ENCODE results near the gene ZPR1.

The ZPR1 gene

GRCh38 chr11:116796548-116796947 is 8.7 kb upstream of the ZPR1 start:
- no peaks in the 10 kb centered on the region for H4K20me1 ChIP-seq (ENCODE audit: low read depth, low read length)
- H2AFZ ChIP-seq (ENCODE audit: low read depth, low read length, severe bottlenecking) = no peak overlapping the region
- no peaks in the 10 kb centered on the region for H3K9me3 ChIP-seq (ENCODE audit: insufficient read depth, low read length)
- no peak overlapping the region for H3K27ac ChIP-seq (ENCODE audit: low read depth, low read length)
- H3K9me2 ChIP-seq (replicated peaks; ENCODE audit: insufficient read depth, low read length) = no peaks in the 10 kb centered on the region
- no peaks in the 10 kb centered on the region for H3K27me3 ChIP-seq (ENCODE audit: low read length)
- no peak overlapping the region for H3K4me2 ChIP-seq (ENCODE audit: low read depth, low read length, poor library complexity, severe bottlenecking)
- H3K36me3 ChIP-seq (ENCODE audit: low read length) = no peaks in the 10 kb centered on the region
- no peaks in the 10 kb centered on the region for H3K79me2 ChIP-seq (ENCODE audit: insufficient read depth, low read length)
- H3K9ac ChIP-seq (ENCODE audit: low read length) = no peak overlapping the region
- TF ChIP-seq EZH2phosphoT487 (conservative IDR thresholded peaks at IDR 0.05; ENCODE audit: low read length) = no peak
- TF ChIP-seq CTCF (IDR thresholded peaks at IDR 0.05; ENCODE audit: insufficient read depth, low read length, poor library complexity, severe bottlenecking) = no peak
- no peaks in the 10 kb centered on the region for H3F3A ChIP-seq (ENCODE audit: insufficient read depth)
- no peak overlapping the region for H3K4me3 ChIP-seq (ENCODE audit: insufficient read depth, low read length, poor library complexity, severe bottlenecking)

DNA sequence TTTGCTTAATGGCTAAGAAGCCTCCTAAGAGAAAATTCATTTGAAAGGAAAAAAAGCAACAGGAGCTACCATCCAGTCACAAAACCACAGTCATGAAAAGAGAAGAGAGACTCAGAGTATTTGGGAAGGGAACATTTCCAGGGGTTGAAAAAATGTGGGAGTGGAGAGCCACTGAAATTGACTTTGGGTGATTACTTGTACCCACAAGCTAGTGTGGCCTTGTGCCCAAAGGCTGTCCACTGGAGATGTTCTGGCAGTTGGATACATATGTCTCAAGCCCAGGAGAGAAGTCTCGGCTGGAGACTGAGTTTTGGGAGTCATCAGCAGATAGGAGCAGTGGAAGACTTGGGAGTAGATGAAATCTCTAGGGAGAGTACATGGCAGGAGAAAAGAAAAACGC is 7.0 kb upstream of the ZPR1 start:
- Histone ChIP-seq H2AFZ (ENCODE audit: low read depth, low read length, severe bottlenecking) (no peak overlapping the region), H3K36me3 (ENCODE audit: low read length) (no peaks in the 10 kb centered on the region), H3K79me2 (ENCODE audit: insufficient read depth, low read length) (no peaks in the 10 kb centered on the region), H3K4me2 (ENCODE audit: low read depth, low read length, poor library complexity, severe bottlenecking) (no peak overlapping the region), H3K9me3 (ENCODE audit: insufficient read depth, low read length) (no peaks in the 10 kb centered on the region), H3K27me3 (ENCODE audit: low read length) (no peaks in the 10 kb centered on the region), H3K4me3 (ENCODE audit: insufficient read depth, low read length, poor library complexity, severe bottlenecking) (no peak overlapping the region), H3K27ac (ENCODE audit: low read depth, low read length) (no peak overlapping the region), H4K20me1 (ENCODE audit: low read depth, low read length) (no peaks in the 10 kb centered on the region), H3F3A (ENCODE audit: insufficient read depth) (no peaks in the 10 kb centered on the region), H3K9me2 (replicated peaks; ENCODE audit: insufficient read depth, low read length) (no peaks in the 10 kb centered on the region), H3K9ac (ENCODE audit: low read length) (no peak overlapping the region)
- no peak for TF ChIP-seq EZH2phosphoT487 (conservative IDR thresholded peaks at IDR 0.05; ENCODE audit: low read length)
- no peak for TF ChIP-seq CTCF (IDR thresholded peaks at IDR 0.05; ENCODE audit: insufficient read depth, low read length, poor library complexity, severe bottlenecking)

GRCh38 chr11:116793772-116794097 is 5.9 kb upstream of the ZPR1 start:
- H3K79me2 ChIP-seq (ENCODE audit: insufficient read depth, low read length) = no peaks in the 10 kb centered on the region
- no peaks in the 10 kb centered on the region for H3K36me3 ChIP-seq (ENCODE audit: low read length)
- no peak overlapping the region for H3K27ac ChIP-seq (ENCODE audit: low read depth, low read length)
- H3K9ac ChIP-seq (ENCODE audit: low read length) = no peak overlapping the region
- TF ChIP-seq EZH2phosphoT487 (conservative IDR thresholded peaks at IDR 0.05; ENCODE audit: low read length) = no peak
- no peak for TF ChIP-seq CTCF (IDR thresholded peaks at IDR 0.05; ENCODE audit: insufficient read depth, low read length, poor library complexity, severe bottlenecking)
- H2AFZ ChIP-seq (ENCODE audit: low read depth, low read length, severe bottlenecking) = no peak overlapping the region
- no peaks in the 10 kb centered on the region for H4K20me1 ChIP-seq (ENCODE audit: low read depth, low read length)
- H3K9me3 ChIP-seq (ENCODE audit: insufficient read depth, low read length) = no peaks in the 10 kb centered on the region
- no peaks in the 10 kb centered on the region for H3F3A ChIP-seq (ENCODE audit: insufficient read depth)
- H3K9me2 ChIP-seq (replicated peaks; ENCODE audit: insufficient read depth, low read length) = no peaks in the 10 kb centered on the region
- no peaks in the 10 kb centered on the region for H3K27me3 ChIP-seq (ENCODE audit: low read length)
- H3K4me3 ChIP-seq (ENCODE audit: insufficient read depth, low read length, poor library complexity, severe bottlenecking) = no peak overlapping the region
- no peak overlapping the region for H3K4me2 ChIP-seq (ENCODE audit: low read depth, low read length, poor library complexity, severe bottlenecking)

All from SU-DHL-6 (cell line).